Neural progenitor cell (in vitro differentiated cells): ENCODE data around the gene SLC9A3. TPM values are rescaled to one million over a fixed set of nuclear protein-coding genes. Genes with fewer than 3 reads are reported as not detected.
A peak's percentile ranks its signal among the peaks of the same experiment; 100 is the strongest.

Experiments
- DNase-seq: peaks from one replicate; pipeline ENCODE4 v3.0.0-alpha.2; 2016; ENCODE audit warnings: low spot score
- H2AFZ ChIP-seq: fragments of 200-600 bp; sonication (generic); replicated peaks from 2 replicates; pipeline ENCODE4 v1.6.1; 2016; ENCODE audit warnings: antibody characterized with exemption
- H3F3A ChIP-seq: fragments of 200-600 bp; sonication (generic); 2 replicates; pipeline ENCODE4 v1.6.1; 2016; ENCODE audit warnings: antibody characterized with exemption, low read depth
- H3K27ac ChIP-seq: fragments of 200-600 bp; sonication (generic); 2 replicates; pipeline ENCODE4 v1.5.1; 2016; ENCODE audit warnings: mild to moderate bottlenecking
- H3K27me3 ChIP-seq: fragments of 200-600 bp; sonication (generic); 2 replicates; pipeline ENCODE4 v1.6.1; 2016; ENCODE audit warnings: mild to moderate bottlenecking, moderate library complexity
- H3K36me3 ChIP-seq: fragments of 200-600 bp; sonication (generic); 2 replicates; pipeline ENCODE4 v1.5.1; 2016
- H3K4me1 ChIP-seq: fragments of 200-600 bp; sonication (generic); 2 replicates; pipeline ENCODE4 v1.6.1; 2016; ENCODE audit warnings: mixed run types
- H3K4me2 ChIP-seq: fragments of 200-600 bp; sonication (generic); 2 replicates; pipeline ENCODE4 v1.6.1; 2016
- H3K4me3 ChIP-seq: fragments of 200-600 bp; sonication (generic); 2 replicates; pipeline ENCODE4 v1.5.1; 2016
- H3K79me2 ChIP-seq: fragments of 200-600 bp; sonication (generic); 2 replicates; pipeline ENCODE4 v1.6.1; 2016; ENCODE audit warnings: low read depth
- H3K9ac ChIP-seq: fragments of 200-600 bp; sonication (generic); 2 replicates; pipeline ENCODE4 v1.6.1; 2016
- H3K9me3 ChIP-seq: fragments of 200-600 bp; sonication (generic); 2 replicates; pipeline ENCODE4 v1.5.1; 2016; ENCODE audit warnings: low read depth
- H4K20me1 ChIP-seq: fragments of 200-600 bp; sonication (generic); 2 replicates; pipeline ENCODE4 v1.6.1; 2016; ENCODE audit warnings: low read depth
- H3K27ac Mint-ChIP-seq: 3 replicates; pipeline ENCODE4 v1.8.0; 2021; ENCODE audit warnings: mixed read lengths
- H3K27me3 Mint-ChIP-seq: 2 replicates; pipeline ENCODE4 v1.8.0; 2022; ENCODE audit warnings: low read depth, mild to moderate bottlenecking, inconsistent platforms, moderate library complexity, mixed read lengths; ENCODE audit not compliant: insufficient read depth
- H3K36me3 Mint-ChIP-seq: 3 replicates; pipeline ENCODE4 v1.8.0; 2021; ENCODE audit warnings: mixed read lengths
- H3K4me1 Mint-ChIP-seq: 3 replicates; pipeline ENCODE4 v1.8.0; 2021; ENCODE audit warnings: mixed read lengths
- H3K4me3 Mint-ChIP-seq: 3 replicates; pipeline ENCODE4 v1.8.0; 2021; ENCODE audit warnings: mild to moderate bottlenecking, moderate library complexity, mixed read lengths
- H3K9me3 Mint-ChIP-seq: 3 replicates; pipeline ENCODE4 v1.8.0; 2020; ENCODE audit warnings: mixed read lengths
- EZH2 ChIP-seq: fragments of 200-600 bp; sonication (generic); IDR thresholded peaks from 2 replicates; pipeline ENCODE4 v1.6.1; 2017; ENCODE audit warnings: antibody characterized with exemption, mild to moderate bottlenecking, moderate library complexity
- EZH2phosphoT487 ChIP-seq: fragments of 200-600 bp; sonication (generic); IDR thresholded peaks from 2 replicates; pipeline ENCODE4 v1.6.1; 2017; ENCODE audit warnings: antibody characterized with exemption
- total RNA-seq: library from RNA; depleted of rRNA; stranded (reverse); fragments of >200 nt; gene quantifications from 2 replicates; pipeline ENCODE4 v1.2.3, GENCODE V29; 2015; ENCODE audit warnings: low replicate concordance
- TF ChIP-seq, protein P1 (sequence below): fragments of 200-600 bp; sonication (generic); IDR thresholded peaks from 2 replicates; pipeline ENCODE4 v1.5.1; 2017; ENCODE audit warnings: antibody characterized with exemption, mild to moderate bottlenecking

The SLC9A3 gene
- total RNA-seq, 1 donor from 2014 or later: 1.4 TPM

DNA sequence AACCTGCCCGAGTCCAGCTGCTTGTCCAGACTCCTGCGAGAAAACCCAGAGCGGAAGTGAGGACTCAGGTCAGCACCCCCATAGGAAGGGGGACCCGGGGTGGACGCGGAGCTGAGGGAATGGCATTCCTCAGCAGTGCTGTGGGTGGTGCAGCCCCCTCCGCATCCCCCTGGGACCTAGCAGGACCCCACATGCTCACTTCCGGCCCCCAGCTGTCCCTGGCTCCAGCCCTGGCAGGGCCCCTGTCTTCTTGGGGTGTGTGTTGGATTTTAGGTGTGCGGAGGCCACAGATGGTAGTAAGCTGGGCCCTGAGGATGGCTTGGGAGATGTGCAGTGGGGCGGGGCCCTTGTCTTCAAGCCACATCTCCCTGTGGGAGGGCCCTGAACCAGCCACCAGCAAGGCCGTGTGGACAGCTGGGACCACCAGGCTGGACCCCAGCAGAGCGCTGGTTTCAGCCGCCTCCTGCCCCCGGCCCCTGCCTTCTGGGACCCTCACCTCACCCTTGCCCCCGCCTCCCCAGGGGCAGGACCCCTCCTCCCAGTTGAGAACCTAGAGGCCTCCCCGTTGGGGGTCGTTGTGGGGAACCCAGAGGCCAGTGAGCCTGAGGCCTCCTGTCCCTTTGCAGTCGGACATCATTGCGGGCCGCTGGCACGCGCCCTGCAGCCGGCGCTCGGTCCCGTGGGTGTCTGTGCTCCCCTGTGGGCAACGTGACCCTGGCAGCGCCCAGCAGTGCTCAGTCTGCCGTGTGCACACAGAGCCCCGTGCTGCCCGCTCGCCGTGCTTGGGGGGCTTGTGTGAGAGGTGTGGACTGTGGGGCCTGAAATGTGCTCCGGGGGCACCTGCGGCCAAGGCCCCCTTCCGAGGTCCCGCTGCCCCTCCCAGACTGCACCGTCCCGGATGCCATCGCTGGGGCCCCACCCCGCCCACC, 10.8 kb upstream of the SLC9A3 start:
- H3K27me3 ChIP-seq: peaks cover 37% of the 10 kb centered on the region
- H3K4me3 Mint-ChIP-seq: no peak overlapping the region
- no peaks in the 10 kb centered on the region for H3F3A ChIP-seq
- peaks cover 24% of the 10 kb centered on the region for H3K4me1 ChIP-seq
- H2AFZ ChIP-seq: no peak overlapping the region
- no peak overlapping the region for H3K4me2 ChIP-seq
- H3K36me3 ChIP-seq: no peaks in the 10 kb centered on the region
- H3K4me3 ChIP-seq: no peak overlapping the region
- H3K27ac Mint-ChIP-seq: no peak overlapping the region
- H3K27me3 Mint-ChIP-seq: peaks cover 15% of the 10 kb centered on the region
- H4K20me1 ChIP-seq: peaks cover 7% of the 10 kb centered on the region
- H3K9me3 ChIP-seq: no peaks in the 10 kb centered on the region
- no peaks in the 10 kb centered on the region for H3K9me3 Mint-ChIP-seq
- H3K4me1 Mint-ChIP-seq: peaks cover 46% of the 10 kb centered on the region
- no peak overlapping the region for H3K9ac ChIP-seq
- H3K36me3 Mint-ChIP-seq: no peaks in the 10 kb centered on the region
- H3K79me2 ChIP-seq: no peaks in the 10 kb centered on the region
- TF ChIP-seq EZH2 (no peak), EZH2phosphoT487 (no peak)
- TF ChIP-seq, protein P1, sequence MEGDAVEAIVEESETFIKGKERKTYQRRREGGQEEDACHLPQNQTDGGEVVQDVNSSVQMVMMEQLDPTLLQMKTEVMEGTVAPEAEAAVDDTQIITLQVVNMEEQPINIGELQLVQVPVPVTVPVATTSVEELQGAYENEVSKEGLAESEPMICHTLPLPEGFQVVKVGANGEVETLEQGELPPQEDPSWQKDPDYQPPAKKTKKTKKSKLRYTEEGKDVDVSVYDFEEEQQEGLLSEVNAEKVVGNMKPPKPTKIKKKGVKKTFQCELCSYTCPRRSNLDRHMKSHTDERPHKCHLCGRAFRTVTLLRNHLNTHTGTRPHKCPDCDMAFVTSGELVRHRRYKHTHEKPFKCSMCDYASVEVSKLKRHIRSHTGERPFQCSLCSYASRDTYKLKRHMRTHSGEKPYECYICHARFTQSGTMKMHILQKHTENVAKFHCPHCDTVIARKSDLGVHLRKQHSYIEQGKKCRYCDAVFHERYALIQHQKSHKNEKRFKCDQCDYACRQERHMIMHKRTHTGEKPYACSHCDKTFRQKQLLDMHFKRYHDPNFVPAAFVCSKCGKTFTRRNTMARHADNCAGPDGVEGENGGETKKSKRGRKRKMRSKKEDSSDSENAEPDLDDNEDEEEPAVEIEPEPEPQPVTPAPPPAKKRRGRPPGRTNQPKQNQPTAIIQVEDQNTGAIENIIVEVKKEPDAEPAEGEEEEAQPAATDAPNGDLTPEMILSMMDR: no peak
- no peak overlapping the region for H3K27ac ChIP-seq
- DNase-seq: no peak

DNA sequence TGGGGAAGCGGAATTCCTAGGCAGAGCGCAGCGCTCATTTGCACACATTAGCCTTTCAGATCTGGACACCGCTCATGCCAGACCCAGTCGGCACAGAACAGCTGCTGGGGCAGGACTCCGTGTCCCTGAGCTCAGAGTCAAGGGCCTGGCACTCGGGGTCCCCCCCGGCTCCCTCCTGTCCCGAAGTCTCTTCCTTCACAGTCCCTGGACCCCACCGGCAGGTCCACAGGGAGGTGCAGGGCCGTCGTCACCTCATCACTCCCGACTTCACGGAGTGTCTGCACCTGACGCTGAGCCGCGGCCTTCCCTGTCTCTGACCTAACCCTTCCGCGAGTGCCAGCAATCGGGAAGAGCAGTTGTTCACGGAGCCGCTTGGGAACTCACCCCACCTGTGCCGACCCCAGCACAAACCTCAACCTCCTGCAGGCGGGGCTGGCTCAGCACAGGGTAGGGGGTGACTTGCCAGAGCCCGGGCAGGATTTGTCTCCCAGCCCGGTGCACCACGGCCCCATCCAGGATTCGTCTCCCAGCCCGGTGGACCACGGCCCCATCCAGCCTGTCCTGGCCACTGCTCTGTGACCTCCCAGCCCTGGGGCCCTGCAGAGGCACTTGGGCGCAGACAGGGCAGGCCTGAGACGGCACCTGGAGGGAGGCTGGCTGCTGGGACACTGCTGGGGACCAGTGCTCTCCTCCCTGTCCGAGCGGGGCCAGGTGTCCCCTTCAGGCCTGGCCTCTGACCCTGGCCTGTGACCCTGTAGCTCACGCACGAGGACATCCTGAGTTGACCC, 9.9 kb upstream of the SLC9A3 start:
- Histone ChIP-seq H3F3A (no peaks in the 10 kb centered on the region), H3K4me2 (no peak overlapping the region), H2AFZ (no peak overlapping the region), H3K27me3 (peaks cover 45% of the 10 kb centered on the region), H3K27ac (no peak overlapping the region), H3K9ac (no peak overlapping the region), H4K20me1 (peaks cover 7% of the 10 kb centered on the region), H3K4me1 (peaks cover 24% of the 10 kb centered on the region), H3K79me2 (no peaks in the 10 kb centered on the region), H3K36me3 (no peaks in the 10 kb centered on the region), H3K4me3 (no peak overlapping the region), H3K9me3 (no peaks in the 10 kb centered on the region)
- DNase-seq: no peak
- Mint-ChIP-seq H3K9me3 (no peaks in the 10 kb centered on the region), H3K36me3 (no peaks in the 10 kb centered on the region), H3K4me1 (peaks cover 44% of the 10 kb centered on the region), H3K27me3 (peaks cover 21% of the 10 kb centered on the region), H3K27ac (no peak overlapping the region), H3K4me3 (no peak overlapping the region)
- no peak for TF ChIP-seq EZH2
- TF ChIP-seq, protein P1: no peak
- TF ChIP-seq EZH2phosphoT487: no peak

DNA sequence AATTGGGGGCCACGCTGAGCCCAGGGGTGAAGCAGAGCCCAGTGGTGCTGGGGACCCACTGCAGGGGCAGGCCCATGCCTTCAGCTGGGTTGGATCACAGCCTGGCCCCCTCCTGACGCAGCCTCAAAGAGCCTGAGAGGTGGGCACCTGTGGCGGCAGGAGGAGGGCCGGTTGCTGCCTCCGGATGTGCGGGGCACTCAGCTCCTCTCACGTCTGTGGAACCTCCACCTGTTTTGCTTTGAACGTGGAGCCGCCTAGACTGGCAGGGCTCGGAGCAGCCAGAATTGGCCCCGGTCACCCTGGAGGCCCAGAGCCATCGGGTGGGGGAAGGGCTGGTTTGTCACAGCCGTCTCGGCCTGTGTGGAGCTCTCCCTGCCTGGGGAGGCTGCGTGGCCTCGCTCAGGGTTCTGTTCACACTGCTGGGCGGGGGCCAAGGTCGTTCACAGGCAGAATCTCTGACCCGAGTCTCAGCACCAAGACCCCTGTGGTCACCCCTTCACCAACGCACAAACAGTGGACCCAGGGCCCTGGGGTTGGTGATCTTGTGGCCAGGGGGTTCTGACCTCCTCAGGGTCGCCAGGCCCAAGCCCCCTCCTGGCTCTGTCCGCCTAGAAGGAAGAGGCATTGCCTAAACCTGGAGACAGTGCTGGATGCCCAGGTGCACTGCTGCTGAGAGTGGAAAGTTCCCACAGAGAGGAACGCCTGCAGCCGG, 9.2 kb upstream of the SLC9A3 start:
- Mint-ChIP-seq H3K36me3 (no peaks in the 10 kb centered on the region), H3K9me3 (no peaks in the 10 kb centered on the region), H3K4me3 (peak overlapping the region; percentile 35), H3K27me3 (peaks cover 26% of the 10 kb centered on the region), H3K27ac (peak overlapping the region; percentile 82), H3K4me1 (peaks cover 45% of the 10 kb centered on the region)
- Histone ChIP-seq H3K9ac (no peak overlapping the region), H3K4me1 (peaks cover 24% of the 10 kb centered on the region), H3K36me3 (no peaks in the 10 kb centered on the region), H4K20me1 (peaks cover 7% of the 10 kb centered on the region), H3K4me2 (no peak overlapping the region), H3K4me3 (no peak overlapping the region), H3F3A (no peaks in the 10 kb centered on the region), H3K79me2 (no peaks in the 10 kb centered on the region), H2AFZ (no peak overlapping the region), H3K9me3 (no peaks in the 10 kb centered on the region), H3K27ac (no peak overlapping the region), H3K27me3 (peaks cover 53% of the 10 kb centered on the region)
- DNase-seq: no peak
- no peak for TF ChIP-seq EZH2phosphoT487
- TF ChIP-seq, protein P1: no peak
